Stimulated activated CD8-positive, alpha-beta memory T cell treated with anti-CD3 and anti-CD28 coated beads, Interleukin-15, amount 100 ng/mL, for 24 hours (primary cell): ENCODE data around the gene CCDC7.
"Not testable (repeated sequence)": the region's sequence is repeated elsewhere in the genome, so short reads cannot be mapped to it uniquely, and the experiment has no call there.

Experiments used
- DNase-seq: peaks from one replicate; pipeline ENCODE4 v3.0.0-alpha.2; 2020; ENCODE audit warnings: low read depth

The CCDC7 gene

DNA sequence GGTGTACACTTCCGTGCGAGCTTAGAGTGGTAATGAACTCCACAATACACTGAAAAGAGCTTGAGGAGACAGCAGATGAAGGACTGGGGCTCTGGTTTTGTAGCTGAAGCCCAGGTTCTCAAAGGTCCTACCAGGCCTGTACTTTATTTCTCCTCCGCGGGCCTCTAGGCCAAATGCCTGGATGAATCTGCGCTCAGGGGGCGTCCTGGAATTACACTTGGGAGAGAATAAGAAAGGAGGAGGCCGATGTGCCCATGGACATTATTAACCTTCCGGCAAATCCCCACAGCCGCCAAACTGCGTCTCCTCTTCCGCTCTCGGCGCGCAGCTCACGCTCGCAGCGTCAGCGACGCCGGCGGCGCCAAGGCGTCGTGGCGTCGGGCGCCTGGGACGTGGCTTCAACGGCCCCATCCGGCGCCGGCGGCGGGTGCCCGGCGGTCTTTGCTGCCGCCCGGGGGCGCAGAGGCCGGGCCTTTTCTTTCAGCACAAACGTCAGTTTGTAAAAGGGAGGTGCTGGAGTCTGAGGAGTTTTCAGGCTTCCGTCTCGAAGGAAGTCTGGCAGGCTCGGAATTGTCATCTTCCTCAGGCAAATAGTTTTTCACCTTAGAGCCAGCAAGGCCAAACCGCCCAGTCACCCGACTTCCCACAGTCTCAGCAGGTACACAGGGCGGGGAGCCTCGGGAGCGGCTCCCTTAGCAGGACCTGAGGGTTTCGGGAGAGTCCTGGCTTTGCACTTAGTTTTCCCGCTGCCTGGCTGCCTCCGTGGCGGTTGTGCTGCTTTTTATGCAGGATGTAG, at the start of gene CCDC7:
Gene CCDC7 (plus strand): TSS at position 401 of the 796 bp plus-strand sequence. CDS start 5,503 bp downstream, outside the sequence.
- DNase-seq: peak; percentile 70

DNA sequence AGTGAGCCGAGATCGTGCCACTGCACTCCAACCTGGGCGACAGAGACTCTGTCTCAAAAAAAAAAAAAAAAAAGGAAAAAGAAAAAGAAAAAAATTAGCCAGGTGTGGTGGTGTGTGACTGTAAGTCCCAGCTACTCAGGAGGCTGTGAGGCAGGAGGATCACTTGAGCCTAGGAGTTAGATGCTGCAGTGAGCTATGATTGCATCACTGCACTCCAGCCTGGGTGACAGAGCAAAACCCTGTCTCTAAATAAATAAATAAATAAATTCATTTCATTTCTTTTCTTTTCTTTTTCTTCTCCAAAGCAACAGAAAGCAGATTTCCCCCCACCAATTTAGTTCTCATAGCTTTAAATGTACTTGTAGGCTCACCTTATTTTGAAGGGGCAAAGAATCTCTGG, 48.8 kb upstream of the CCDC7 start:
- DNase-seq: not testable (repeated sequence)

DNA sequence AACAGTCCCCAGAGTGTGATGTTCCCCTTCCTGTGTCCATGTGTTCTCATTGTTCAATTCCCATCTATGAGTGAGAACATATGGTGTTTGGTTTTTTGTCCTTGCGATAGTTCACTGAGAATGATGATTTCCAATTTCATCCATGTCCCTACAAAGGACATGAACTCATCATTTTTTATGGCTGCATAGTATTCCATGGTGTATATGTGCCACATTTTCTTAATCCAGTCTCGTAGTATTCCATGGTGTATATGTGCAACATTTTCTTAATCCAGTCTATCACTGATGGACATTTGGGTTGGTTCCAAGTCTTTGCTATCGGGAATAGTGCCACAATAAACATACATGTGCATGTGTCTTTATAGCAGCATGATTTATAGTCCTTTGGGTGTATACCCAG, 46.2 kb upstream of the CCDC7 start:
- DNase-seq: not testable (repeated sequence)

DNA sequence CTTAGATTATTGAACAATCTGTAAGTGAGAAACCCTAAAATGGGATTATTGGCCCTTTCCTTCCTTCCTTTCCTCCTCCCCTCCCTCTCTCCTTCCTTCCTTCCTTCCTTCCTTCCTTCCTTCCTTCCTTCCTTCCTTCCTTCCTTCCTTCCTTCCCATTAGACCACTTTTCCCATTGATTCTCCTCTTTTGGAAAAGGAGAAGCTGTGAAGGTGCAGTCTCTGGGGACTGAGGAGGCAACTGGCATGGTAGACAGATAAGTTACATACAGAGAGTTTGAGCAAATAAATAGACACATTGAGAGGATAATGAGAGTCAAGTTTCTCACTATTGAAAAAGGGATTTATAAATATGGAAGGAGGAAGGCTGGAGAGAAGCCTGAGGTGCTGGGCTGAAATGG, 45.0 kb upstream of the CCDC7 start:
- no peak for DNase-seq

DNA sequence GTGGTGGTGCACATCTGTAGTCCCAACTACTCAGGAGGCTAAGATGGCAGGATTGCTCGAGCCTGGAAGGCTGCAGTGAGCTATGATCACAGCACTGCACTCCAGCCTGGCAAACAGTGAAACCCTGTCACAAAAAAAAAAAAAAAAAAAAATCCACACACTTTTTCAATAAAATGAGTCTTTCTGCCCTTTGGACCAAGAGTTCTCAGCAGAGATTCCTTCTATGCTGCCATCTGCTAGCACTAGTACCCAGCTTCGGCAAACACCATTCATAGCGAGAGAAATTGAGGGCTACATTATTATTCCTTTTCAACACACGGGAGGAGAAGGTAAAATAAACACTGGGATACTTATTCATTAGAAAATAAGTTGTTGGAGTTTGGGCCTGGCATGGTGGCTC, 43.4 kb upstream of the CCDC7 start:
- DNase-seq: no peak

DNA sequence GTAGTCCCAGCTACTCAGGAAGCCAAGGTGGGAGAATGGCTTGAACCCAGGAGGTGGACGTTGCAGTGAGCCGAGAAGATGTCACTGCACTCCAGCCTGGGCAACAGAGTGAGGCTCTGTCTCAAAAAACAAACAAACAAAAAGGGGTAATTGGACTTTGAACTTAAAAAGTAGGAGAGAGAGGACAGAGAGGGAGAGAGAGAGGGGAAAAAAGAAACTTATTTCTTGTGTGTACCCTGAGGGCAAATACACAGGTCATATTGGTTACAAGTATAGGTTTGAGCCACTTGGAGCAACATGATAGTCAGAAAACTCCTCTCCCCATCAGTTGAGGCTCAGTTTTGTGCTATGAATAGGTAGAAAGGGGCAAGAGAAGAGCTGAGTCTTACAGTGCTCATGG, 42.8 kb upstream of the CCDC7 start:
- DNase-seq: no peak

DNA sequence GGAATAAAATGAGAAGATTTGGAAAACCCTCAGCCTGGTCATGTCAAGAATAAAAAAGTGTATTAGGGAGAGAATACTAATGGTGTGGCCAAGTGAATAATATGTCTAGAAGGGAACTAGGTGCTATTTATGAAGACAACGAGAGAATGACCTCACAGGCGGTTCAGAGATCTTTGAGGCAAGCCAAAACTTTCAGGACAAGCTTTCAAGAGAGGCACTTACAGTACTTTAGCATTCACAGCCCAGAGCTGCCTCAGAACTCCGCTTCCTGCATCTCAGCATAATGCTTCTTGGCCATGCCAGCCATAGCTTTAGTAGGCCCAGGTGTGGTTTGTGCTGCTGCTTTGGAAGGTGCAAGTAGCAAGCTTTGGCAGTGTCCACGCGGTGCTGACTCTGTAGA, 37.2 kb upstream of the CCDC7 start:
- DNase-seq: no peak

DNA sequence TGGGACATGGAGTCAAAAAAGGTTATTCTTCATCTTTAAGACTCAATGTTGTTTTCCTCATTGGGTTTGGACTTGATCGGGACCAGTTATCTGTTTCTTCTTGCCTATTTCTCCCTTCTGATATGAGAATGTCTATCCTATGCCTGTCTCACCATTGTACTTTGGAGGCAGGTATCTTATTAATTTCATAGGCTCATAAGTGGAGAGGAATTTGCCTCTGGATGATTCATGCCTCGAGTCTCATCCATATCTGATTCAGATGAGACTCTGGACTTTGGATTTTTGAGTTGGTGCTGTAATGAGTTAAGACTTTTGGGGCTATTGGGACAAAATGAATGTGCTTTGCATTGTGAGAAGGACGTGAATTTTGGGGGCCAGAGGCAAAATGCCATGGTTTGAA, 36.2 kb upstream of the CCDC7 start:
- DNase-seq: no peak

DNA sequence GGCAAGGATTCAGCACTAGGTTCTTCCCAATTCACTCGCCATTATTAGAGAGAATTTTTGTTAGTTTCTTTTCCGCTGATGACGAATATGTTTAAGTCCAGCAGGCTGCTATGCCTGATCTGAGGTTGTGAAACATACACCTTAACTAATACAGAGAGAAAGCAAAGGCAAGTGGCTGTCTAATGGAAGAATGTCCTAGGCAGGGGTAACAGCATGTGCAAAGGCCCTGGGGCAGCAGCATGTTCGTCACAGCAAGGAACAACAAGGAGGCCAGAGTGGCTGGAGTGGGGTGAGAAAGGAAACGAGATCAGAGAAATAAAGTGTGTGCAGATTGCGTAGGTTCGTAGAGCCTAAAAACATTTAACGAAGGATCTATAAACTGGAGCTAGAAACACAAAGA, 35.4 kb upstream of the CCDC7 start:
- no peak for DNase-seq

DNA sequence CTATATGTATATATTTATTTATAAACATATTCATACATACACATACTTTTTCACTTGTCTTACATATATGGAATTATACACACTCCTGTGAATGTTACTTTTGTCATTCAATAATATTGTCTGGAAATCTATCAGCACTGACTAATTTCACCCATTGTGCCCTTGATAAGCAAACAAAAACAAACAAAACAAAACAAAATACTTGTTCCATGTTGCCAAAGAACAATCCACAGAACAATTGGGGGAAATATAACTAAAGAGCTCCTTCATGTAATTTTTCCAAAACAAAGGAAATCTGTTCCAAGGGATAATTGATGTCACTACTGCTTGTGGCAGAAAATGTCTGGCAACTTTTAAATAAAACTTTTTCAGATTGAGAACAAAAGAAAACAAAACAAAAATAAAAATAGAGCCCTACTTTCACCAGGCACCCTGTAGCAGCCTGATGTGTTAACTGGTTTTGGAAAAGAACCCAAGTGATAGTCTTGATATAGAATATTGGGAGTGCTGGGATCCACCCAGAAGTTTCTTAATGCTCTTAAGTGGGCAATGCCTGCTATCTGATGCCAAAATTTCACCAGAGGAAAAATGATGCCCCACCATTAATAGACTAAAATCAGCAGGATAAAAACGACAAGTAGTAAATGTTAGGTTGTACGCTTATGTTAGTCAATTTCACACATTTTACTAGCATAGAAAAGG, 34.0 kb upstream of the CCDC7 start:
- DNase-seq: no peak

DNA sequence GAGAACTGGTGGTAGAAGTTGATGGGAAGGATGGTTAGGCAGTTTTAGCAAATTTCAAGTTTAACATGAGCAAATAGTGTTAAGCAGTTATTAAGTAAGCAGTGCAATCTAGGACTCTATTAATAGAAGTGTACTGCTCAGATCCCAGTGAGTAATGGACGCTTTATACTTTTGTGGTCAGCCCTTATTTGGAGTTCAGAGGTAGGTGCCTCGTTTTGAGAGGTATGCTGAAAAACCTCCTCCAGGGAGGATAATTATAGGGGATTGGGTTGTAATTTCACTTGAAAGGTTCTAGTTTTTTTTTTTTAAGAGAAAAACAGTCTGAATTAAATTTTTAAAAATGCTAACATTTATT, 33.5 kb upstream of the CCDC7 start:
- DNase-seq: no peak

DNA sequence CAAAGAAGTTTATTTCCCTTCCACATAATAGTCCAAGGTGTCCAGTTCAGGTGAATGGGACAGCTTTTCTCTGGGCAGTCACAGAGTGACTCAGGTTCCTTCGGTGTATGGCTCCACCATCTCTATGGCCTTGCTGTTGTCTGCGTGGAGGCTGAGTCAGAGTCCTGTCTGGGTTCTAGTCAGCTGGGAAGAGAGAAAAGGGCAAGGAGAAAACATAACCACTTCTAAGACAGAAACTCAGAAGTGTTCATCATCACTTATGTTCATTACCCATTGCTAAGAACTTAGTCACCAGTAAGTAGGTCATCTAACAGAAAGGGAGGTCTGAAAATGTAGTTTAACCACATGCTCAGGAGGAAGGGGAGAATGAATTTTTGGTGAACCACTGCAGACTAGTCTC, 32.4 kb upstream of the CCDC7 start:
- DNase-seq: no peak

DNA sequence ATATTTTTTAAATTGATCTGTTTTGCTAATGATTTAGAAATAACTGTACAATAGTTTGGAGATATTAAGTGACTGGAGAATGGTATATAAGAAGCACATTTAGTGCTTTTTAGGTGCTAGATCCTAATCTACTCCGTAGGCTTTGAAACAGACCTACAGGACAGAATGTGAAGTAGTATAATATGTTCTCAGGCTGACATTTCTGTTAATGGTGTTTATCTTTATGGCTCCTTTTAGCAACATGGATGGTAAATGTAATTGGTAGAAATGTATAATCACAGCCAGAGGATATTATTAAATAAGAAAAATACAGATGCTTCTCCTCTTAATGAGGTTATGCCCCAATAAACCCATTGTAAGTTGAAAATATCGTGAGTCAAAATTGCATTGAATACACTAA, 30.6 kb upstream of the CCDC7 start:
- no peak for DNase-seq

DNA sequence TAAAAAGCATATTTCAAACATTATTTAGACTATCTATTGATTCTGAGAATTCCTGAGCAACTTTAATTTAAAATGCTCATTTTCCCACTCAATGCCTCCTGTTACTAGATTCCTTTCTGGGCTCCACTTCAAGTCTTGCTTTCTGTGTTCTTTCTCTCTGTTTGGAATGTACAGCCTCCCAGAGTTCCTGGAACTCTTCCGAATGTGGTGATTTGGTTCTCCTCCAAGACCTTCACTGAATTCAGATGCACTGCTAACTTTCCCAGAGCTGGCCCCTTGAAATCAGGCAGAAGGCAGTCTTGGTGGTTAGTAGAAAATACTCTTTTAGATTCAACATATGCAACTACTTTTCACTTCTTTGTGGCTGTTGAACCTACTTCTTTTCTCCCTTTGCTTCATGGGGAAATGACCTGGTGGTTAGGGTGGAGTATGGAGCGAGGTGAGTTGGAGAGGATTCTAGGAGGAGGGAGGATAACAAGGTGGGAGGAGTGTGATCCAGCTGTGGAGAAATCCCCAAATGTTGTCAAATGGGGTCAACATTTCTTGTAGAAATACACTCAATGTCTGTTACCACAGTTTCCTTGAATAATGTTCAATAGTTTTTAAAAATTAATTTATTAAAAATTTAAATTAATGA, 27.9 kb upstream of the CCDC7 start:
- no peak for DNase-seq

DNA sequence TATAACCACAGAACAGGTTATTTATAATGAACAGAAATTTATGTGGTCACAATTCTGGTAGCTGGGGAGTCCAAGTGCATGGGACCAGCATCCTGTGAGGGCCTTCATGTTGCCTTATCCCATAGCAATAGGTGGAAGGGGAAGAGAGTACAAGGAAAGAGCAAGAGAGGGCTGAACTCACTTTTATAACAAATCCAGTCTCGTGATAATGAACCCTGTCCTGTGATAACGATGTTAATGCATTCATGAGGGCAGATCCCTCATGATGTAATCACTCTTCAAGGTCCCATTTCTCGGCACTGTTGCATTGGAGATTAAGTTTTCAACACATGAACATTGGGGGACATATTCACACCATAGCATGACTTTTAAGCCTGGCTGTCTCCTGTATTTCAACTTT, 27.4 kb upstream of the CCDC7 start:
- no peak for DNase-seq

DNA sequence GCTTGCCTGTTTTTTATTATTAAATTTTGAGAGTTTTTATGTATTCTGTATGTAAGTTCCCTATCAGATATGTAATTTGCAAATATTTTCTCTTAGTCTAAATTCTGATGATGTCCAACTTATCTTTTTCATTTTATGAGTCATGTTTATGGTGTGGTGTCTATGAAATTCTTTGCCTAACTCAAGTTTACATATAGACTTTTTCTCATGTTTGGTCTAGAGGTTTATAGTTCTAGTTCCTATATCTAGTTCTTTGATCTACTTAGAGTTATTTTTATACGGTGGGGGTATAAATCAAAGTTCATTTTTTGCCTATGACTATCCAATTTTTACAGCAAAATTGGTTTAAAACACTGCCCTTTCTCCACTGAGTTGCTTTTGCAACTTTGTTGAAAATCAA, 26.3 kb upstream of the CCDC7 start:
- DNase-seq: no peak

DNA sequence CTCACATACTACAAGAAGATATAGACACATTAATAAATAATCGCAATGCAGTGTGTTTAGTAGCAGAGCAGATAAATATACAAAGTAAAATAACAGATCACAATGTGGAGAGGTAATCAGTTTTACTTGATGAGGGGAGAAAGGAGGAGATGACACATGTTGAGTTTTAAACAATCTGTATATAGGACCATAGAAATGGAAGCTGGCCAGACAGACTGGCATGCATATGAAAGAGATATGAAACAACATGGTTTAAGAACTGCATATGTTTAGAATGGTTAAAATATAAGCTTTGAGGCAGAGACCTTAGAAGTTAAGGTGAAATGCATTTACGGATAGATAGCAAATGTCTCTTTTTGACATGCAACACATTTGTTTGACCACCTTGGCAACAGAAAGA, 19.8 kb upstream of the CCDC7 start:
- no peak for DNase-seq

DNA sequence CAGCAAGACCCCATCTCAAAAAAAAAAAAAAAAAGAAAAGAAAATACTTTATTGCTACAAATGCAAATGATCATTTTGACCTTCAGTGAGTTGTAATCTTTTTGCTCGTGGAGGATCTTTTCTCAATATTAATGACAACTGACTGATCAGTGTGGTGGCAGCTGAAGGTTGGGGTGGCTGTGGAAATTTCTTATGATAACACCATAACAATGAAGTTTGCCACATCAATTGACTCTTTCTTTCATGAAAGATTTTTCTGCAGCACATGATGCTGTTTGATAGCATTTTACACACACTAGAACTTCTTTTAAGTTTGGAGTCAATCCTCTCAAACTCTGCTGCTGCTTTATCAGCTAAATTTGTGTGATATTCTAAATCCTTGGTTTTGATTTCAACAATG, 12.4 kb upstream of the CCDC7 start:
- no peak for DNase-seq

DNA sequence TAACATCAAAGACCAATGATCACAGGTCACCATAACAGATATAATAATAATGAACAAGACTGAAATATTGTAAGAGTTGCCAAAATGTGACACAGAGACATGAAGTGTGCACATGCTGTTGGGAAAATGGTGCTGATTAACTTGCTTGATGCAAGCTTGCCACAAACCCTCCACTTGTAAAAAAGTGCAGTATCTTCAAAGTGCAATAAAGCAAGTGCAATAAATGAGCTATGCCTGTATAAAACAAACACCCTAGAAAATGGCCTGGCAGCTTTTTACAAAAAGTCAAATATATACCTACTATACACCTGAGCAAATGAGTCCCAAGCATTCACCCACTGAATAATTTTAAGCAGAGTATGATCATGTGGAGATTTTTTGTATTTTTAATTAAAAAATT, 9.7 kb upstream of the CCDC7 start:
- DNase-seq: no peak

DNA sequence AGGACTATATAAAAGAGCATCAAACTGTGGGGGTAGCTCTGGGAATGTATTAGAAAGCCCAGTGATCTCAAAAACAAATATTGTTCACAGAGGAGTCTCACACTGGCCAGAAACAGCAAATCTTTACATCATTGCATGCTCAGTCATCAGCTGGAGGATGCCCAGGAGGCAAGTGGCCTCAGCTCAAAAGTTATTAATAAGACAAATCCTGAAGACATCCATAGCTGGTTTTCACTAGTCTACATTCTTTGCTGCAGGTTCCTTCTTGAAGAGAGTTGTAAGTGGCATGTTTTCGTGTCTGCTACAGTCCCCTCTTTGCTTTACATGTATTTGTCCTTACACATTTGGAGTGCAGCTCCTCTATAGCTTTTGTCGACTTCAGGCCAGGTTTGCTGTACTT, 8.6 kb upstream of the CCDC7 start:
- no peak for DNase-seq

DNA sequence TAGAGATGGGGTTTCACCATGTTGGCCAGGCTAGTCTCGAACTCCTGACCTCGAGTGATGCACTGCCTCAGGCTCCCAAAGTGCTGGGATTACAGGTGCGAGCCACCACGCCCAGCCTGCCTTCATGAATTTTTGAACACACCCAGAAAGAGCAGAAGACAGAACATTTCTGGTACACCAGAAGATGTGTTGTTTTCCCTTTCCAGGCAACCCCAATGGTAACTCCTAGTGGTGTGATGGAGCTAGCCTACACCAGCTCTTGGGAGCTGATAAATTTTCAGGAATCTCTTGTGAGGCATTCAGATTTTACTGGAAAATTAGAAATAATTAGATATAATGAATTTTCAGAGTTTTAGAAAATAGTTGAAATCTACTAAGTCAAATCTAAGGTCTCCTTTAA, 904 bp upstream of the CCDC7 start:
- no peak for DNase-seq

DNA sequence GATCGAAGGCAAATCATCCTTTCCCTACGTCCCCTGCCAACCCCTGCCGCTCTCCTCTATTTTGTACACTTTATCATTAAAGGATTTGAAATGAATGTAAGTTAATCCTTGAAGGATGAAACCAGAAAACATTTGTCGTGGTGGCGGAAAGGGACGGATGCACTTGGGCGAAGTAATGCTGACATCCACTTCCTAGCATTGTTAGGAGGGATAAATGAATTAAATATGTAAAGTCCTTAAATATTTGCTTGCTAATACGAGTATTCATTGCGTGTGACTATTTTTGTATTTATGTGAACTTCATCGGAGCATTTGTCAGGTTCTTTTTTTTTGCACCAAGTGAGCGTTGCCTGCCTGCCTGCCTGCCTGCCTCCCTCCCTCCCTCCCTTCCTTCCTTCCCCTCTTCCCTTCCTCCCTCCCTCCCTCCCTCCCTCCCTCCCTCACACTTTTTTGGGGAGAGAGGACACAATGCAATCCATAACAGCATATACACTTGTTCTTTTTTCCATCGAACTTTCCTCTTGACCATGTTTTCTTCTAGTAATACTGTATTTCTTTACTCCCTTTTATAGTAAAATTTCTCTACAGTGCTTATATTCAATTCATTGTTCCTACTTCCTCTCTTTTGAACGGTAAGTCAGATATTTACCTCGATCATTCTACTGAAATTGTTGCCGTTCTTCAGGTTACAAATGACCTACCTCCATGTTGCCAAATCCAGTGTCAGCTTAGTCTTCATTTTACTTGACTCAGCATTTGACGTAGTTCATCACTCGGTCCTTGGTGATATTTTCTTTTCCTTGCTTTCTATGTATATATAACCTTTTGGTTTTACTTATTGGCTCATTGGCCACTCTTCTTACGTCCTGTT, 831 bp downstream of the CCDC7 start:
- no peak for DNase-seq
